SK-N-SH (cell line): Measurements from ENCODE around the gene DIS3L. TPM values are rescaled to one million over a fixed set of nuclear protein-coding genes. Genes with fewer than 3 reads are reported as not detected.
"Not testable (repeated sequence)": the region's sequence is repeated elsewhere in the genome, so short reads cannot be mapped to it uniquely, and the experiment has no call there.

Source experiments
- CTCF ChIA-PET: fragments of 300-600, 350-600 bp; formaldehyde crosslinking; extraction: SDS; loops from one replicate; lab custom pipeline; 2021; lab: Yijun Ruan, JAX
- POLR2A ChIA-PET: fragments of 350-600 bp; sonication (Branson Sonifier 250); formaldehyde crosslinking; extraction: SDS; loops from one replicate; lab custom pipeline; 2020; ENCODE audit warnings: antibody characterized with exemption, inconsistent platforms; lab: Yijun Ruan, JAX
- DNase-seq: peaks from one replicate; pipeline ENCODE4 v3.0.0; 2012
- H2AFZ ChIP-seq: fragments of 200-600 bp; sonication (generic); 2 replicates; pipeline ENCODE4 v1.8.1; 2016; ENCODE audit warnings: antibody characterized with exemption, mild to moderate bottlenecking, low read depth
- H3F3A ChIP-seq: fragments of 200-600 bp; sonication (generic); replicated peaks from 2 replicates; pipeline ENCODE3; 2016; ENCODE audit warnings: antibody characterized with exemption, mild to moderate bottlenecking; ENCODE audit not compliant: insufficient read depth
- H3K27ac ChIP-seq, 2 experiments: fragments of 200-500 bp in 1 of 2; fragments of 200-600 bp in 1 of 2; sonication (Bioruptor generic) in 1 of 2; sonication (generic), shearing (Covaris generic) in 1 of 2; 2 replicates each; pipeline versions ENCODE4 v1.5.1 to v1.6.1; 2014 to 2016; ENCODE audit warnings: low read depth in 2 of 2, inconsistent platforms in 1 of 2, low read length in 1 of 2, mild to moderate bottlenecking in 1 of 2, mixed read lengths in 1 of 2
- H3K27me3 ChIP-seq: fragments of 200-600 bp; sonication (generic), shearing (Covaris generic); 2 replicates; pipeline ENCODE4 v1.6.1; 2016; ENCODE audit warnings: mixed run types; ENCODE audit not compliant: insufficient read depth
- H3K36me3 ChIP-seq, 2 experiments: fragments of 200-500 bp in 1 of 2; fragments of 200-600 bp in 1 of 2; sonication (Bioruptor generic) in 1 of 2; sonication (generic) in 1 of 2; replicated peaks in 1 of 2; 2 replicates each; pipeline versions ENCODE3 to v1.5.1; 2014 to 2016; ENCODE audit warnings: low read length in 1 of 2, mild to moderate bottlenecking in 1 of 2; ENCODE audit not compliant: insufficient read depth in 2 of 2, control insufficient read depth in 1 of 2
- H3K4me1 ChIP-seq, 2 experiments: fragments of 200-500 bp in 1 of 2; fragments of 200-600 bp in 1 of 2; sonication (Bioruptor generic) in 1 of 2; sonication (generic), shearing (Covaris generic) in 1 of 2; 2 replicates each; pipeline versions ENCODE4 v1.5.1 to v1.6.1; 2014 to 2016; ENCODE audit warnings: low read depth in 1 of 2, low read length in 1 of 2, mixed run types in 1 of 2; ENCODE audit not compliant: insufficient read depth in 2 of 2, control insufficient read depth in 1 of 2
- H3K4me2 ChIP-seq: fragments of 200-600 bp; sonication (generic), shearing (Covaris generic); 2 replicates; pipeline ENCODE4 v1.6.1; 2017; ENCODE audit warnings: mixed run types
- H3K4me3 ChIP-seq, 2 experiments: fragments of 200-500 bp in 1 of 2; fragments of 200-600 bp in 1 of 2; sonication (Bioruptor generic) in 1 of 2; sonication (generic), shearing (Covaris generic) in 1 of 2; 2 replicates each; pipeline versions ENCODE4 v1.5.1 to v1.8.1; 2014 to 2016; ENCODE audit warnings: low read depth in 2 of 2, inconsistent platforms in 1 of 2, low read length in 1 of 2, mild to moderate bottlenecking in 1 of 2, mixed read lengths in 1 of 2, moderate library complexity in 1 of 2
- H3K79me2 ChIP-seq: fragments of 200-600 bp; sonication (generic); 2 replicates; pipeline ENCODE4 v1.8.1; 2017; ENCODE audit warnings: mild to moderate bottlenecking; ENCODE audit not compliant: insufficient read depth
- H3K9ac ChIP-seq: fragments of 200-600 bp; sonication (generic); 2 replicates; pipeline ENCODE4 v1.6.1; 2017; ENCODE audit warnings: mixed run types
- H3K9me2 ChIP-seq: fragments of 200-600 bp; sonication (generic); 2 replicates; pipeline ENCODE4 v1.6.1; 2017; ENCODE audit warnings: mixed run types
- H3K9me3 ChIP-seq: fragments of 200-600 bp; sonication (generic); 2 replicates; pipeline ENCODE4 v1.6.1; 2017; ENCODE audit warnings: mixed run types, mild to moderate bottlenecking, moderate library complexity
- H4K20me1 ChIP-seq: fragments of 200-600 bp; sonication (generic); 2 replicates; pipeline ENCODE4 v1.6.1; 2017; ENCODE audit warnings: mild to moderate bottlenecking, mixed run types; ENCODE audit not compliant: insufficient read depth
- ELF1 ChIP-seq: IDR thresholded peaks from 2 replicates; pipeline ENCODE4 v1.4.0; 2012
- EZH2phosphoT487 ChIP-seq: fragments of 200-600 bp; sonication (generic); IDR thresholded peaks from 2 replicates; pipeline ENCODE4 v1.6.1; 2017; ENCODE audit warnings: low read depth, mixed run types, mild to moderate bottlenecking, antibody characterized with exemption, moderate library complexity, borderline replicate concordance
- FOSL2 ChIP-seq: IDR thresholded peaks from 2 replicates; pipeline ENCODE4 v1.4.0; 2012; ENCODE audit warnings: low read depth, mild to moderate bottlenecking, moderate library complexity, borderline replicate concordance
- FOXM1 ChIP-seq: IDR thresholded peaks from 2 replicates; pipeline ENCODE4 v1.4.0; 2012; ENCODE audit warnings: low read depth, mild to moderate bottlenecking
- IRF3 ChIP-seq: fragments of 150-350 bp; IDR thresholded peaks from 2 replicates; pipeline ENCODE4 v1.6.1; 2016; ENCODE audit warnings: mild to moderate bottlenecking, low read depth, low read length
- JUND ChIP-seq: IDR thresholded peaks from 2 replicates; pipeline ENCODE4 v1.4.0; 2012
- MEF2A ChIP-seq: IDR thresholded peaks from 2 replicates; pipeline ENCODE4 v1.4.0; 2012; ENCODE audit warnings: low read depth, borderline replicate concordance
- NFIC ChIP-seq: IDR thresholded peaks from 2 replicates; pipeline ENCODE4 v1.4.0; 2012; ENCODE audit warnings: borderline replicate concordance
- NRF1 ChIP-seq: IDR thresholded peaks from 2 replicates; pipeline ENCODE4 v1.6.1; 2012; ENCODE audit warnings: low read depth, mild to moderate bottlenecking, low read length
- PBX3 ChIP-seq: IDR thresholded peaks from 2 replicates; pipeline ENCODE4; 2012
- RAD21 ChIP-seq: IDR thresholded peaks from 2 replicates; pipeline ENCODE4 v1.6.1; 2012; ENCODE audit warnings: mild to moderate bottlenecking, low read length
- RCOR1 ChIP-seq: fragments of 150-350 bp; IDR thresholded peaks from 2 replicates; pipeline ENCODE4 v1.6.1; 2017; ENCODE audit warnings: antibody characterized with exemption, low read length
- RFX5 ChIP-seq: IDR thresholded peaks from 2 replicates; pipeline ENCODE4 v1.6.1; 2012; ENCODE audit warnings: mild to moderate bottlenecking, improper control_type of control experiment, low read length
- SMC3 ChIP-seq: IDR thresholded peaks from 2 replicates; pipeline ENCODE4 v1.6.1; 2012; ENCODE audit warnings: low read depth, low read length, improper control_type of control experiment
- TEAD4 ChIP-seq: IDR thresholded peaks from 2 replicates; pipeline ENCODE4 v1.4.0; 2012; ENCODE audit warnings: mild to moderate bottlenecking, borderline replicate concordance; ENCODE audit not compliant: insufficient read depth
- USF1 ChIP-seq: IDR thresholded peaks from 2 replicates; pipeline ENCODE4 v1.4.0; 2012; ENCODE audit warnings: low read depth, borderline replicate concordance
- WGBS: methylation state at CpG from one replicate; pipeline ENCODE4 v1.1.6; 2017; ENCODE audit warnings: low lambda C conversion rate; 5-methylcytosine and 5-hydroxymethylcytosine counted together
- polyA plus RNA-seq, 3 experiments: library from polyadenylated mRNA; depleted of rRNA; stranded (reverse); fragments of >200 nt; gene quantifications; 2 replicates each; pipeline ENCODE4 v1.2.3, GENCODE V29; 2012

DIS3L gene
- polyA plus RNA-seq, 1 of the 3 experiments (the other 2 are of a cell fraction), result 11.5 TPM

- ChIA-PET POLR2A (no interaction called here), CTCF (interaction anchor here (1.1 kb wide), 1 partner anchor 12 kb away, joined by 3 read pairs; no protein-coding TSS in a partner anchor)
- Histone ChIP-seq H3K4me1 (peaks cover 0 to 8% of the 10 kb centered on the region in 2 experiments; a peak in 2 of 4 replicates), H3F3A (peaks cover 3% of the 10 kb centered on the region), H3K27ac (no peak overlapping the region), H3K9me3 (no peaks in the 10 kb centered on the region), H3K36me3 (peaks cover 4 to 7% of the 10 kb centered on the region in 2 experiments), H3K9me2 (no peaks in the 10 kb centered on the region), H3K4me3 (no peak overlapping the region), H3K79me2 (no peaks in the 10 kb centered on the region), H3K27me3 (no peaks in the 10 kb centered on the region), H2AFZ (no peak overlapping the region), H3K9ac (no peak overlapping the region), H4K20me1 (no peaks in the 10 kb centered on the region), H3K4me2 (no peak overlapping the region)
- TF ChIP-seq SMC3 (no peak), IRF3 (no peak), NFIC (no peak), JUND (no peak), USF1 (no peak), TEAD4 (no peak), PBX3 (no peak), EZH2phosphoT487 (no peak), RAD21 (no peak), ELF1 (no peak), MEF2A (no peak), RFX5 (no peak), RCOR1 (no peak), FOXM1 (no peak), FOSL2 (no peak), NRF1 (no peak)
- WGBS, result 78% methylated on average over 5 of the region's 5 CpGs
- no peak for DNase-seq
Observed at GRCh38 chr15:66302489-66303278, 9.3 kb downstream of the DIS3L start.

- CTCF ChIA-PET, H3K9ac ChIP-seq, H2AFZ ChIP-seq, H3F3A ChIP-seq, H3K4me2 ChIP-seq, H3K27ac ChIP-seq, H3K9me2 ChIP-seq, H3K9me3 ChIP-seq, H3K4me3 ChIP-seq, DNase-seq, H4K20me1 ChIP-seq, H3K4me1 ChIP-seq, POLR2A ChIA-PET, H3K79me2 ChIP-seq, H3K27me3 ChIP-seq: not testable (repeated sequence)
- WGBS, result 95% methylated on average over 10 of the region's 10 CpGs
- peaks cover 14 to 15% of the 10 kb centered on the region in 2 experiments for H3K36me3 ChIP-seq
Observed at GRCh38 chr15:66304425-66304824, 11.1 kb downstream of the DIS3L start.
